ENCODE measurements around the gene ECSCR.
A peak's percentile ranks its signal among the peaks of the same experiment; 100 is the strongest.

Gene ECSCR

GRCh38 chr5:139407517-139407916 is 55.0 kb downstream of the ECSCR start:
- DNase-seq (ENCODE audit: low read depth), result no peak
- no peak overlapping the region for H3K4me3 ChIP-seq (ENCODE audit: low read length)
- no peak for TF ChIP-seq CTCF (IDR thresholded peaks at IDR 0.05; ENCODE audit: insufficient read depth, low read depth, low read length, missing control alignments)

- no peak overlapping the region for H3K4me3 ChIP-seq (ENCODE audit: low read length)
- no peak for TF ChIP-seq CTCF (IDR thresholded peaks at IDR 0.05; ENCODE audit: insufficient read depth, low read depth, low read length, missing control alignments)
- no peak for DNase-seq (ENCODE audit: low read depth)
Observed at GRCh38 chr5:139406963-139407362, 55.6 kb downstream of the ECSCR start.

GRCh38 chr5:139404484-139404840 is 58.1 kb downstream of the ECSCR start:
- DNase-seq (ENCODE audit: low read depth), result no peak
- H3K4me3 ChIP-seq (ENCODE audit: low read length), result peak overlapping the region; percentile 69
- no peak for TF ChIP-seq CTCF (IDR thresholded peaks at IDR 0.05; ENCODE audit: insufficient read depth, low read depth, low read length, missing control alignments)

- DNase-seq (ENCODE audit: low read depth), result peak; percentile 96
- TF ChIP-seq CTCF (IDR thresholded peaks at IDR 0.05; ENCODE audit: insufficient read depth, low read depth, low read length, missing control alignments), result no peak
- peak within 1 kb of the TSS; percentile 69 for H3K4me3 ChIP-seq (ENCODE audit: low read length)
Observed at GRCh38 chr5:139403787-139404483, 58.6 kb downstream of the ECSCR start, which contains the start of gene SPATA24. SPATA24 (minus strand) TSS chr5:139404089; CDS start chr5:139404060, 29 bp downstream.

- no peak for TF ChIP-seq CTCF (IDR thresholded peaks at IDR 0.05; ENCODE audit: insufficient read depth, low read depth, low read length, missing control alignments)
- peak overlapping the region; percentile 69 for H3K4me3 ChIP-seq (ENCODE audit: low read length)
- DNase-seq (ENCODE audit: low read depth), result no peak
Observed at GRCh38 chr5:139403418-139403786, 59.1 kb downstream of the ECSCR start.

- TF ChIP-seq CTCF (IDR thresholded peaks at IDR 0.05; ENCODE audit: insufficient read depth, low read depth, low read length, missing control alignments), result peak; percentile 40
- peak; percentile 34 for DNase-seq (ENCODE audit: low read depth)
- H3K4me3 ChIP-seq (ENCODE audit: low read length), result no peak overlapping the region
Observed at GRCh38 chr5:139402561-139403158, 59.9 kb downstream of the ECSCR start.

- TF ChIP-seq CTCF (IDR thresholded peaks at IDR 0.05; ENCODE audit: insufficient read depth, low read depth, low read length, missing control alignments), result no peak
- DNase-seq (ENCODE audit: low read depth), result no peak
- no peak overlapping the region for H3K4me3 ChIP-seq (ENCODE audit: low read length)
Observed at GRCh38 chr5:139401546-139401945, 61.0 kb downstream of the ECSCR start.

Data from epithelial cell of esophagus (primary cell).